ENCODE results near the gene MMP24. TPM values are rescaled to one million over a fixed set of nuclear protein-coding genes. Genes with fewer than 3 reads are reported as not detected.

Gene MMP24
- total and polyA plus RNA-seq, 5 donors = 0.27 to 0.48 (median 0.40) TPM

- Histone ChIP-seq H3K27me3 (ENCODE audit: control insufficient read depth, insufficient read depth) (no peaks in the 10 kb centered on the region), H3K4me1 (ENCODE audit: control insufficient read depth, insufficient read depth, low read length) (no peaks in the 10 kb centered on the region), H3K27ac (ENCODE audit: low read length) (no peak overlapping the region), H3K4me3 (ENCODE audit: low read length) (no peak overlapping the region), H3K9me3 (ENCODE audit: control insufficient read depth, low read length) (no peaks in the 10 kb centered on the region)
- intact Hi-C loops (cut with DNase I) = no loop called here
- DNase-seq (no peak), ATAC-seq (no peak)
- 89% methylated on average over 14 of the region's 14 CpGs for WGBS
Measured at GRCh38 chr20:35297740-35298139, 71.2 kb downstream of the MMP24 start.

GRCh38 chr20:35298264-35298663 lies 71.8 kb downstream of the MMP24 start:
- Histone ChIP-seq H3K27me3 (ENCODE audit: control insufficient read depth, insufficient read depth) (no peaks in the 10 kb centered on the region), H3K4me1 (ENCODE audit: control insufficient read depth, insufficient read depth, low read length) (no peaks in the 10 kb centered on the region), H3K4me3 (ENCODE audit: low read length) (no peak overlapping the region), H3K27ac (ENCODE audit: low read length) (no peak overlapping the region), H3K9me3 (ENCODE audit: control insufficient read depth, low read length) (no peaks in the 10 kb centered on the region)
- DNase-seq = no peak
- WGBS = 32% methylated on average over 5 of the region's 5 CpGs
- no peak for ATAC-seq
- intact Hi-C loops (cut with DNase I) = no loop called here

GRCh38 chr20:35299780-35300179 lies 73.3 kb downstream of the MMP24 start:
- intact Hi-C loops (cut with DNase I) = loop anchor here (5.0 kb wide), 1 partner anchor 148 kb away; no protein-coding TSS in a partner anchor
- Histone ChIP-seq H3K9me3 (ENCODE audit: control insufficient read depth, low read length) (no peaks in the 10 kb centered on the region), H3K4me1 (ENCODE audit: control insufficient read depth, insufficient read depth, low read length) (no peaks in the 10 kb centered on the region), H3K4me3 (ENCODE audit: low read length) (no peak overlapping the region), H3K27ac (ENCODE audit: low read length) (no peak overlapping the region), H3K27me3 (ENCODE audit: control insufficient read depth, insufficient read depth) (no peaks in the 10 kb centered on the region)
- DNase-seq (no peak), ATAC-seq (no peak)
- WGBS = 71% methylated on average over 4 of the region's 4 CpGs

- Histone ChIP-seq H3K4me1 (ENCODE audit: control insufficient read depth, insufficient read depth, low read length) (no peaks in the 10 kb centered on the region), H3K4me3 (ENCODE audit: low read length) (no peak overlapping the region), H3K27ac (ENCODE audit: low read length) (no peak overlapping the region), H3K9me3 (ENCODE audit: control insufficient read depth, low read length) (no peaks in the 10 kb centered on the region), H3K27me3 (ENCODE audit: control insufficient read depth, insufficient read depth) (no peaks in the 10 kb centered on the region)
- no peak for ATAC-seq
- no peak for DNase-seq
- intact Hi-C loops (cut with DNase I) = loop anchor here (5.0 kb wide), 1 partner anchor 147 kb away; no protein-coding TSS in a partner anchor
- 80% methylated on average over 4 of the region's 4 CpGs for WGBS
Measured at GRCh38 chr20:35300469-35301262, 74.2 kb downstream of the MMP24 start.

GRCh38 chr20:35301426-35301825 lies 74.9 kb downstream of the MMP24 start:
- DNase-seq (no peak), ATAC-seq (no peak)
- intact Hi-C loops (cut with DNase I) = loop anchor here (5.0 kb wide), 1 partner anchor 146 kb away; no protein-coding TSS in a partner anchor
- H3K27ac ChIP-seq (ENCODE audit: low read length) = no peak overlapping the region
- H3K4me3 ChIP-seq (ENCODE audit: low read length) = no peak overlapping the region
- H3K27me3 ChIP-seq (ENCODE audit: control insufficient read depth, insufficient read depth) = no peaks in the 10 kb centered on the region
- H3K4me1 ChIP-seq (ENCODE audit: control insufficient read depth, insufficient read depth, low read length) = peaks cover 4% of the 10 kb centered on the region
- H3K9me3 ChIP-seq (ENCODE audit: control insufficient read depth, low read length) = no peaks in the 10 kb centered on the region
- WGBS = 87% methylated on average over 2 of the region's 2 CpGs

- peaks cover 8% of the 10 kb centered on the region for H3K4me1 ChIP-seq (ENCODE audit: control insufficient read depth, insufficient read depth, low read length)
- no peak for ATAC-seq
- H3K9me3 ChIP-seq (ENCODE audit: control insufficient read depth, low read length) = no peaks in the 10 kb centered on the region
- intact Hi-C loops (cut with DNase I) = loop anchor here (5.0 kb wide), 1 partner anchor 145 kb away; no protein-coding TSS in a partner anchor
- H3K27ac ChIP-seq (ENCODE audit: low read length) = no peak overlapping the region
- H3K27me3 ChIP-seq (ENCODE audit: control insufficient read depth, insufficient read depth) = no peaks in the 10 kb centered on the region
- no peak overlapping the region for H3K4me3 ChIP-seq (ENCODE audit: low read length)
- 87% methylated on average over 6 of the region's 6 CpGs for WGBS
- DNase-seq = no peak
Measured at GRCh38 chr20:35302421-35303335, 76.2 kb downstream of the MMP24 start.

GRCh38 chr20:35303382-35303734 lies 76.9 kb downstream of the MMP24 start:
- H3K9me3 ChIP-seq (ENCODE audit: control insufficient read depth, low read length) = no peaks in the 10 kb centered on the region
- H3K4me3 ChIP-seq (ENCODE audit: low read length) = no peak overlapping the region
- whole genome bisulfite sequencing = 75% methylated on average over 11 of the region's 11 CpGs
- H3K27ac ChIP-seq (ENCODE audit: low read length) = no peak overlapping the region
- H3K27me3 ChIP-seq (ENCODE audit: control insufficient read depth, insufficient read depth) = no peaks in the 10 kb centered on the region
- peaks cover 14% of the 10 kb centered on the region for H3K4me1 ChIP-seq (ENCODE audit: control insufficient read depth, insufficient read depth, low read length)
- intact Hi-C loops (cut with DNase I) = loop anchor here (5.0 kb wide), 1 partner anchor 144 kb away; no protein-coding TSS in a partner anchor
- peak in 1 of 3 donors; percentile 17 for DNase-seq
- ATAC-seq = no peak

GRCh38 chr20:35303735-35304491 lies 77.4 kb downstream of the MMP24 start:
- no peak overlapping the region for H3K27ac ChIP-seq (ENCODE audit: low read length)
- no peak overlapping the region for H3K4me3 ChIP-seq (ENCODE audit: low read length)
- DNase-seq (peak; percentile 72 to 89 (median 79)), ATAC-seq (peak; percentile 49 to 69)
- intact Hi-C loops (cut with DNase I) = loop anchor here (5.0 kb wide), 1 partner anchor 143 kb away; no protein-coding TSS in a partner anchor
- peaks cover 14% of the 10 kb centered on the region for H3K4me1 ChIP-seq (ENCODE audit: control insufficient read depth, insufficient read depth, low read length)
- H3K9me3 ChIP-seq (ENCODE audit: control insufficient read depth, low read length) = no peaks in the 10 kb centered on the region
- WGBS = 29% methylated on average over 18 of the region's 18 CpGs
- no peaks in the 10 kb centered on the region for H3K27me3 ChIP-seq (ENCODE audit: control insufficient read depth, insufficient read depth)

GRCh38 chr20:35304956-35305355 lies 78.5 kb downstream of the MMP24 start:
- Histone ChIP-seq H3K27ac (ENCODE audit: low read length) (no peak overlapping the region), H3K27me3 (ENCODE audit: control insufficient read depth, insufficient read depth) (no peaks in the 10 kb centered on the region), H3K4me3 (ENCODE audit: low read length) (no peak overlapping the region), H3K4me1 (ENCODE audit: control insufficient read depth, insufficient read depth, low read length) (peaks cover 14% of the 10 kb centered on the region), H3K9me3 (ENCODE audit: control insufficient read depth, low read length) (no peaks in the 10 kb centered on the region)
- intact Hi-C loops (cut with DNase I) = loop anchor here (5.0 kb wide), 1 partner anchor 142 kb away; no protein-coding TSS in a partner anchor
- DNase-seq (no peak), ATAC-seq (no peak)
- 87% methylated on average over 6 of the region's 6 CpGs for WGBS

GRCh38 chr20:35305682-35306556 lies 79.4 kb downstream of the MMP24 start:
- DNase-seq = peak in 2 of 3 donors; percentile 31 to 70
- ATAC-seq = peak in 1 of 2 donors; percentile 69
- Histone ChIP-seq H3K9me3 (ENCODE audit: control insufficient read depth, low read length) (no peaks in the 10 kb centered on the region), H3K27ac (ENCODE audit: low read length) (no peak overlapping the region), H3K4me3 (ENCODE audit: low read length) (no peak overlapping the region), H3K27me3 (ENCODE audit: control insufficient read depth, insufficient read depth) (no peaks in the 10 kb centered on the region), H3K4me1 (ENCODE audit: control insufficient read depth, insufficient read depth, low read length) (peaks cover 14% of the 10 kb centered on the region)
- WGBS = 89% methylated on average over 12 of the region's 12 CpGs
- intact Hi-C loops (cut with DNase I) = no loop called here

All from right cardiac atrium (tissue), 5 donors.